Kidney (tissue), 14 donors: ENCODE data around the gene PEPD. TPM values are rescaled to one million over a fixed set of nuclear protein-coding genes. Genes with fewer than 3 reads are reported as not detected.

Experiments used
- DNase-seq, 5 donors: peaks; one replicate each; pipeline ENCODE4 v3.0.0-alpha.2; 2013 to 2020
- FAIRE-seq: peaks from 2 replicates; lab custom pipeline; 2012; peaks lifted over from hg19 to GRCh38; lab: Jason Lieb, UNC
- H3K27ac ChIP-seq, 2 donors: one replicate each; pipeline ENCODE4 v1.7.0; 2013; ENCODE audit warnings: low read depth in 2 of 2, low read length in 2 of 2, inconsistent platforms in 1 of 2
- H3K27me3 ChIP-seq: one replicate; pipeline ENCODE4 v1.7.1; 2013; ENCODE audit warnings: low read length, inconsistent platforms; ENCODE audit not compliant: control insufficient read depth, insufficient read depth
- H3K36me3 ChIP-seq, 3 donors: one replicate each; pipeline versions ENCODE4 v1.7.0 to v1.7.1; 2013; ENCODE audit warnings: low read length in 3 of 3, control low read depth in 1 of 3, inconsistent platforms in 1 of 3; ENCODE audit not compliant: insufficient read depth in 3 of 3, control insufficient read depth in 2 of 3
- H3K4me1 ChIP-seq, 3 donors: one replicate each; pipeline versions ENCODE4 v1.7.0 to v1.7.1; 2013; ENCODE audit warnings: low read length in 3 of 3, inconsistent platforms in 1 of 3, low read depth in 1 of 3; ENCODE audit not compliant: control insufficient read depth in 2 of 3, insufficient read depth in 2 of 3
- H3K4me3 ChIP-seq, 3 donors: one replicate each; pipeline versions ENCODE4 v1.7.0 to v1.8.1; 2013; ENCODE audit warnings: low read length in 3 of 3, control low read depth in 1 of 3, inconsistent platforms in 1 of 3
- H3K9ac ChIP-seq, 3 donors: one replicate each; pipeline versions ENCODE4 v1.7.0 to v1.7.1; 2013; ENCODE audit warnings: low read length in 3 of 3, control low read depth in 1 of 3, inconsistent platforms in 1 of 3
- H3K9me3 ChIP-seq, 3 donors: one replicate each; pipeline versions ENCODE4 v1.7.0 to v1.7.1; 2013; ENCODE audit warnings: low read length in 3 of 3, control low read depth in 1 of 3, inconsistent platforms in 1 of 3; ENCODE audit not compliant: control insufficient read depth in 2 of 3, insufficient read depth in 1 of 3
- CTCF ChIP-seq: IDR thresholded peaks from 3 replicates; pipeline ENCODE4 v1.5.1; 2012; ENCODE audit warnings: mild to moderate bottlenecking, moderate library complexity, borderline replicate concordance; ENCODE audit not compliant: insufficient read depth; ENCODE audit errors: extremely low read depth
- intact Hi-C: fragments of 100-400 bp; cut with DNase I; formaldehyde crosslinking; loops from one replicate; pipeline ENCODE4 v1.11.1; 2022
- polyA plus RNA-seq: library from polyadenylated mRNA; stranded (reverse); fragments of 350-450 nt; fragmentation: Illumina TruSeq; extraction: RNeasy Lipid Tissue Mini Kit (QIAGEN cat#74804); gene quantifications from one replicate; pipeline ENCODE4 v1.2.3, GENCODE V29; 2014; ENCODE audit warnings: low read depth, low replicate concordance; ENCODE audit not compliant: insufficient read depth
- total RNA-seq: library from RNA; stranded (reverse); fragmentation: NEBNext Ultra II Directional; extraction: Animal tissue kit (Norgen Biotek cat#: 25700); gene quantifications from one replicate; pipeline ENCODE4 v1.2.1, GENCODE V29; 2021
- donor health status: control.
- donor health status: control.
- donor health status: control.
- donor health status: control.
- donor health status: control.
- donor health status: DM: yes; HTN: yes; CAD: no.
- donor health status: Normal renal cell carcinoma (clear cell type).

Gene PEPD
- total and polyA plus RNA-seq, 2 donors from 2014 or later, result 71.4 to 402 TPM

GRCh38 chr19:33365691-33366090, 155.9 kb downstream of the PEPD start:
- no peak for TF ChIP-seq CTCF
- H3K27ac ChIP-seq, result no peak overlapping the region
- no peak overlapping the region for H3K4me3 ChIP-seq
- DNase-seq (no peak), FAIRE-seq (no peak)
- H3K36me3 ChIP-seq, result no peaks in the 10 kb centered on the region
- H3K27me3 ChIP-seq, result no peaks in the 10 kb centered on the region
- H3K4me1 ChIP-seq, result no peaks in the 10 kb centered on the region
- no peaks in the 10 kb centered on the region for H3K9me3 ChIP-seq
- no peak overlapping the region for H3K9ac ChIP-seq
- intact Hi-C loops, result no loop called here

- FAIRE-seq, result no peak
- H3K27me3 ChIP-seq, result no peaks in the 10 kb centered on the region
- no peak for DNase-seq
- H3K9ac ChIP-seq, result no peak overlapping the region
- H3K9me3 ChIP-seq, result no peaks in the 10 kb centered on the region
- no peak overlapping the region for H3K27ac ChIP-seq
- TF ChIP-seq CTCF, result no peak
- H3K4me1 ChIP-seq, result no peaks in the 10 kb centered on the region
- intact Hi-C loops, result no loop called here
- no peaks in the 10 kb centered on the region for H3K36me3 ChIP-seq
- no peak overlapping the region for H3K4me3 ChIP-seq
These were observed 158.1 kb downstream of the PEPD start for GRCh38 chr19:33363476-33363875.

GRCh38 chr19:33362508-33363228, 158.9 kb downstream of the PEPD start:
- Histone ChIP-seq H3K4me1 (no peaks in the 10 kb centered on the region), H3K9ac (no peak overlapping the region), H3K36me3 (no peaks in the 10 kb centered on the region), H3K27ac (no peak overlapping the region), H3K4me3 (no peak overlapping the region), H3K9me3 (no peaks in the 10 kb centered on the region), H3K27me3 (no peaks in the 10 kb centered on the region)
- FAIRE-seq (no peak), DNase-seq (no peak)
- TF ChIP-seq CTCF, result no peak
- intact Hi-C loops, result no loop called here
